ENCODE results near the gene SHLD2. TPM values are rescaled to one million over a fixed set of nuclear protein-coding genes. Genes with fewer than 3 reads are reported as not detected.
"Not testable (repeated sequence)": the region's sequence is repeated elsewhere in the genome, so short reads cannot be mapped to it uniquely, and the experiment has no call there.

Gene SHLD2
- total and polyA plus RNA-seq, 5 experiments from 2014 or later, result 17.7 to 24.5 (median 22.5) TPM

GRCh38 chr10:87210309-87210708, 115.3 kb downstream of the SHLD2 start:
- POLR2A ChIA-PET, result not testable (repeated sequence)

DNA sequence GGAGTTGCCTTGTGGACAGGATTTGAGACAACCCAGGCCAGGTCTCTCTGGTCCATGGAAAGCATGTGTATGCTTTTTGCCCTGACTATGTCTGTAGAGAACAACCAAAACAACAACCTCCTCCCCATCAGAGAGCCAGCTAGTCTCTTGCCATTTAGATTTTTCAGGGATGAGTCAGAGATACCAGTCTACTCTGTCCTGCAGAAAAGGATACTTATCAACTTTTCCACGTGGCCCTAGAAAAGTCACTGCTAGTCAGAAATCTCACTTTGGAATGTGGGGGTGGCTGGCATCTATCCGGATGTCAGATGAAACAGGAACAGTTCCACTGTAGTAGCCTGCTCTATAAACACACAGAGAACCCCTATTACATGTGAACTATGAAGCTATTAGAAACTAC, 116.8 kb downstream of the SHLD2 start:
- H3K9me3 Mint-ChIP-seq, H3K4me3 Mint-ChIP-seq, H3K36me3 Mint-ChIP-seq, DNase-seq, ATAC-seq, H3K27me3 Mint-ChIP-seq, POLR2A ChIA-PET: not testable (repeated sequence)
- peaks cover 0 to 12% (median 3%) of the 10 kb centered on the region in 4 donors for H3K4me1 Mint-ChIP-seq
- H3K27ac Mint-ChIP-seq, result peak overlapping the region in 1 of 10 donors; percentile 44

More at GRCh38 chr10:87210309-87210708, 115.3 kb downstream of the SHLD2 start:
- not testable (repeated sequence) for H3K27me3 Mint-ChIP-seq, H3K27ac Mint-ChIP-seq, ATAC-seq, DNase-seq, H3K4me1 Mint-ChIP-seq, H3K9me3 Mint-ChIP-seq, H3K4me3 Mint-ChIP-seq, H3K36me3 Mint-ChIP-seq

DNA sequence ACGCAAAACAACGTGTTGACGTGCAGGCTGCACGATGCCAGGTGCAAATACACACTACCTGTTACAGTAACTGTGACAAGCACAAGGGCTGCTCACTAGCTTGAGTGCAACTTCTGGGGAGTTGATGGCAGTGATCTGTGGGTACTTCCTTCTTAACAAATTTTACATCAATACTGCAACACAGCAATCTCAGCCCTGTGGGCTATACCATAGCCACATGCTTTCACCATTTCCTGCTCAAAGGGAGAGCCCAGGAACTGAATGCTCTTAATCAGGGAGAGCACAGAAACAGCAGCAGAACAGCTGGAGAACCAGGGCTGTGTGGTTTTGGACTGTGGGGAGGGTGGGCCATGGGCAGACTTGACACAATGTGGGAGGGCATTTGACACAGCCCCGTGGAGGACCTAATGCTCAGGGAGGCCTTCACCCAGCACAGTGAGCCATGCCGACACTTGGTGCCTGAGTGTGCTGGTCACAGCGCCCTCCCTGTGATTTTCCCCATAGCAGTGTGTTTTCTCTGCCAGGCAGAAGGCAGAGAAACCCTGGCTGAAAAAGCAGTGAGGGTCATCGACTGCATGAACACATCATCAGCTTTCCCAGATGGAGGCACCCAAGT, 118.3 kb downstream of the SHLD2 start:
- peak in 1 of 2 donors; percentile 42 for ATAC-seq
- H3K9me3 Mint-ChIP-seq, H3K36me3 Mint-ChIP-seq, H3K27ac Mint-ChIP-seq, H3K27me3 Mint-ChIP-seq, H3K4me3 Mint-ChIP-seq, DNase-seq, POLR2A ChIA-PET: not testable (repeated sequence)
- H3K4me1 Mint-ChIP-seq, result peaks cover 0 to 15% (median 3%) of the 10 kb centered on the region in 4 donors

DNA sequence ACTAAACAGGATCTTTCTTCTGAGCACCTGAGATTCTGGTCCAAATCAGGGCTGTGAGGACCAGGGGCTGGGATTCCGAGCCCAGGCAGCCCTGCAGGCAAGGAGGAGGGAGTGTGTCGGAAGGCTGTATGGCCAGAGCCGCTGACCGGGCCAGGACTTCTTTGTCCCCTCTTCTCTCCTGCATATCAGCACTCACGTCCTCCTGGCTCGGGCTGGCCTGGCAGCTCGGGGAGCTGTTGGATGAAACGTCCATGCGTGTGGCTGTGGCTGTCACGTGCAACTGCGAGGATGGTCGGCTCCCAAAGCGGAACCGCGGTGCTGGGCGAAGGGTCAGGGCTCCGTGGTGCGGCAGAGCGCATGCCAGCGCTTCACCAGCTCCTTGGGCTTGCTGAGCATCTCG, 118.8 kb downstream of the SHLD2 start:
- ATAC-seq, POLR2A ChIA-PET: not testable (repeated sequence)

GRCh38 chr10:87216120-87216519, 121.1 kb downstream of the SHLD2 start:
- H3K4me3 Mint-ChIP-seq, H3K36me3 Mint-ChIP-seq, DNase-seq, H3K27me3 Mint-ChIP-seq, ATAC-seq, H3K9me3 Mint-ChIP-seq, POLR2A ChIA-PET, H3K27ac Mint-ChIP-seq: not testable (repeated sequence)
- peaks cover 0 to 23% (median 4%) of the 10 kb centered on the region in 4 donors for H3K4me1 Mint-ChIP-seq

More for the DNA sequence above, 118.8 kb downstream of the SHLD2 start:
- not testable (repeated sequence) for H3K27ac Mint-ChIP-seq, H3K9me3 Mint-ChIP-seq, H3K36me3 Mint-ChIP-seq, H3K27me3 Mint-ChIP-seq, DNase-seq, H3K4me3 Mint-ChIP-seq
- peaks cover 0 to 21% (median 3%) of the 10 kb centered on the region in 4 donors for H3K4me1 Mint-ChIP-seq

GRCh38 chr10:87219370-87219769, 124.4 kb downstream of the SHLD2 start:
- H3K4me3 Mint-ChIP-seq, H3K9me3 Mint-ChIP-seq, DNase-seq, H3K36me3 Mint-ChIP-seq, H3K27ac Mint-ChIP-seq, POLR2A ChIA-PET, H3K27me3 Mint-ChIP-seq: not testable (repeated sequence)
- peaks cover 0 to 20% (median 3%) of the 10 kb centered on the region in 4 donors for H3K4me1 Mint-ChIP-seq
- ATAC-seq, result peak in 1 of 2 donors; percentile 30

- H3K36me3 Mint-ChIP-seq, H3K4me1 Mint-ChIP-seq, H3K27ac Mint-ChIP-seq, DNase-seq, POLR2A ChIA-PET, H3K9me3 Mint-ChIP-seq, ATAC-seq, H3K27me3 Mint-ChIP-seq, H3K4me3 Mint-ChIP-seq: not testable (repeated sequence)
Observed at GRCh38 chr10:87222789-87223188, 127.8 kb downstream of the SHLD2 start.

DNA sequence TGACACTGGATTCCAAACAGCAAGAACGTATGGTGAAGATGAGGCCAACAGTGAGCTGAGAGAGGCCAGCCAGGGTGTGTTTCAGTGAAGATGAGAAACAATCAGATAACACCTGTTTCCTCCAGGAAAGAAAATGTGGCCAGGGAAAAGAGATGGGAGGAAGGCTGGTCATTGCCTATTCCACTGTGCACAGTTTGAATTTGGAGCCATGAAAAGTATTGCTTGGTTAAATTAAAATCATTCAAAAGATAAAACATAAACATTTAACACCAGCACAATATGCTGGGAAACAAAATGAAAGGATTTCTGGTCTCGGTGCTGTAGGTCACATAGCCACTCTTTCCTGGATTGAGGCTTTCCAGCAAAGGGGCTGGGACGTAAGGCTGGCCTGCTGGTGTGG, 130.1 kb downstream of the SHLD2 start, which contains the start of gene NUTM2A:
Gene NUTM2A, plus strand, starts transcription at position 301 of the 400 bp plus-strand sequence. CDS start 383 bp downstream, outside the sequence.
- ATAC-seq, H3K27me3 Mint-ChIP-seq, H3K9me3 Mint-ChIP-seq, DNase-seq, H3K4me3 Mint-ChIP-seq, POLR2A ChIA-PET, H3K27ac Mint-ChIP-seq, H3K36me3 Mint-ChIP-seq, H3K4me1 Mint-ChIP-seq: not testable (repeated sequence)

GRCh38 chr10:87228247-87228646, 133.2 kb downstream of the SHLD2 start:
- H3K9me3 Mint-ChIP-seq, ATAC-seq, H3K27ac Mint-ChIP-seq, H3K4me3 Mint-ChIP-seq, H3K27me3 Mint-ChIP-seq, H3K36me3 Mint-ChIP-seq, DNase-seq, H3K4me1 Mint-ChIP-seq, POLR2A ChIA-PET: not testable (repeated sequence)

- ATAC-seq, H3K4me1 Mint-ChIP-seq, POLR2A ChIA-PET, H3K27me3 Mint-ChIP-seq, H3K27ac Mint-ChIP-seq, H3K36me3 Mint-ChIP-seq, DNase-seq, H3K4me3 Mint-ChIP-seq, H3K9me3 Mint-ChIP-seq: not testable (repeated sequence)
Observed at GRCh38 chr10:87229211-87229610, 134.2 kb downstream of the SHLD2 start.

DNA sequence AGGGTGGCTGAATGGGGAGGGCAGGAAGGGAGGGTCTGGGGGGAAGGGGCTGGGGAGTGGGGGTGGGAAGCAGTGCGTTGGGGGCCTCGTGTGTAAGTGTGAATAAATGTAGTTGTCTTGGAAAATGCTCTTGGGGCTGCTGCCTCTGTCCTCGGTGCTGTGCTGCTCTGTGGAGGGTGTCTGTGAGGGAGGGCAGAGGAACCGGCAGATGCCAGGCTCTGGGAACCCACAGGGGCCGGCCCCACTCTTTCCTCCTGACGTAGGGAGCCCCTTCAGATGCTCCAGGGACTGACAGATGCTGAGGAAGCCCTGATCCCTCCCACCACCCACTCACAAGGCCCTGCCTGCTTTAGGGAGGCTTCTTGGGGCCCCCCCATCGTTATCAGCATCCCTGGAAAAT, 139.8 kb downstream of the SHLD2 start:
- H3K4me3 Mint-ChIP-seq, H3K9me3 Mint-ChIP-seq, POLR2A ChIA-PET, H3K27ac Mint-ChIP-seq, H3K27me3 Mint-ChIP-seq, DNase-seq, ATAC-seq, H3K36me3 Mint-ChIP-seq, H3K4me1 Mint-ChIP-seq: not testable (repeated sequence)

DNA sequence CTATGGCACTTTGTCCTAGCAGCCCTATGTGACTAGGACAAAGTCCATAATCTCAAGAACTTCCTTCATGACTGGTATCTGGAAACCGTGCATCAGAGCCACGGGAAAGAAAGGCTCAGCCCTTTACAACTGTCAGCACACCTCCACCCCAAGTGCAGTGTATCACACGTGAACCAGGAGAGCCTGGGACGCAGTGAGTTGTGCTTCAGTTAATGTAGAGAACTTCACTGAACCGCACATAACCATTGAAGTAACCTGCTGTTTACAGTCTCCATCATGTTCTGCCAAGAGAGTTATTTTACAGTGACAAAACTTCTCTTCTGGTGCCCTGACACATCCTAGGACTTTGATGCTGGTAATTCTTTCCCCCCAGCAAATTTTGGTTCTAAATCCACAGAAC, 142.2 kb downstream of the SHLD2 start:
- H3K9me3 Mint-ChIP-seq, ATAC-seq, POLR2A ChIA-PET, H3K27ac Mint-ChIP-seq, DNase-seq, H3K4me1 Mint-ChIP-seq, H3K27me3 Mint-ChIP-seq, H3K36me3 Mint-ChIP-seq, H3K4me3 Mint-ChIP-seq: not testable (repeated sequence)

DNA sequence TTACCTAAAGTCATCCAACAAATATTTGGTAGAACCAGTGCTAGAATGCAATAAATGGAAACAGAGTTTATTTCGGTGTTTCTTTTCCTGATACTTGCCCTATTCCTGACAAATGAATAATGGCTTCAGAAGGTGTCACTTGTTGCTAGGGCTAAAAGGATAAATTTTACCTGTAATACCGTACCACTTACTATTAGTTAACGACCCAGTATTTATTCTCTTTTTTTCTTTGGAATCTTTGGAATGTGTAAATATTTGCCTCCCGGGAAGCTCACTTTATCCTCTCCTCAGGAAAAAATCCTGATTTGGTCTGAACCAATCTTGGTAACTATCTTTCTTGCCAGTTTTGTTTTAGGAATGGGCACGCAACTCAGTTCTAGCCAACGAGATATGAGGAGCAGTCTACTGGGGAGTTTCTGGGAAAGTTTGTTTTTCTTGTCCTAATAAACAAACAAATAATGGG, 144.4 kb downstream of the SHLD2 start:
- ATAC-seq, H3K4me3 Mint-ChIP-seq: not testable (repeated sequence)

More for the DNA sequence above, 144.4 kb downstream of the SHLD2 start:
- H3K36me3 Mint-ChIP-seq, POLR2A ChIA-PET, H3K27me3 Mint-ChIP-seq, H3K27ac Mint-ChIP-seq, H3K9me3 Mint-ChIP-seq, H3K4me1 Mint-ChIP-seq, DNase-seq: not testable (repeated sequence)
